ENCODE data around the gene ARMC6. TPM values are rescaled to one million over a fixed set of nuclear protein-coding genes. Genes with fewer than 3 reads are reported as not detected.

The ARMC6 gene
- total and polyA plus RNA-seq, 4 donors: 23.5 to 33.3 (median 32.2) TPM

DNA sequence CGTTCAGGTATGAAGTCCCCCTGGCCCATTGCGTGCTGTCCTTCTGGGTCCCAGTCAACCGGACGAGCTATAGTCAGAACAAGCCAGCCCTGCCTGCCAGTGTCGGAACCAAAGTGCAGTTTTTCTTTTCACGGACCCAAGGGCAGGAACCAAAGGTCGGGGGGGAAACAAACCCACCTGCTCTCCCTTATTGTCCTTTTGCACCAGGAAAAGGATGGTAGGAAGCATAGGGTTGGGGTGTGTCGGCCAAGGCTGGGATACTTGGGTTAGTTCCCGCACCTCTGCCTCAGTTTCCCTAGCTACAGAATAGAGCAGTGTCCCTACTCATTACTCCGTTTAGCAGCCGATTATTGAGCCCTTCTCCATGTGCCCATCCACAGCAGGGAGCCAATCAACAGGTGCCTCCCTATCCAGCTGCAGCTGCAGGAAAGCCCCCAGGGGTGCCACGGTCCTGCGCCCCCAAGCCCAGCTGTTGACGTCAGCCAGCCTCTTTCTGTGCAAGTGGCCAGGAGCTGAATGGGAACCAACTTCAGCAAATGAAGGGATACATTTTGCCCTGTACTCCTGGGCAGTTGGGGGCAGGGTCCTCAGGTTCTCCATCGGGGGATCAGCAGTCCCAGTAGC, 21.0 kb downstream of the ARMC6 start:
- 97 to 98% methylated on average over 15 of the region's 15 CpGs for WGBS, 2 donors
- ATAC-seq (ENCODE audit: insufficient read depth, low FRiP score) (no peak), DNase-seq (no peak)
- Histone ChIP-seq H3K9me3 (ENCODE audit: control insufficient read depth in 4 of 4, insufficient read depth in 3 of 4, low read length in 3 of 4) (no peaks in the 10 kb centered on the region), H3K9ac (ENCODE audit: insufficient read depth in 1 of 2, low read length in 2 of 2) (no peak overlapping the region), H3K4me3 (no peak overlapping the region), H3K4me1 (ENCODE audit: control insufficient read depth in 5 of 5, insufficient read depth in 5 of 5, low read length in 5 of 5) (no peaks in the 10 kb centered on the region), H3K27ac (ENCODE audit: low read depth in 1 of 2, low read length in 1 of 2) (no peak overlapping the region), H3K36me3 (ENCODE audit: control insufficient read depth in 4 of 4, insufficient read depth in 4 of 4, low read length in 4 of 4) (peaks cover 19 to 59% (median 35%) of the 10 kb centered on the region in 4 donors), H3K27me3 (ENCODE audit: control insufficient read depth in 3 of 3, insufficient read depth in 3 of 3, low read length in 2 of 3) (no peaks in the 10 kb centered on the region)
- TF ChIP-seq, protein P1, sequence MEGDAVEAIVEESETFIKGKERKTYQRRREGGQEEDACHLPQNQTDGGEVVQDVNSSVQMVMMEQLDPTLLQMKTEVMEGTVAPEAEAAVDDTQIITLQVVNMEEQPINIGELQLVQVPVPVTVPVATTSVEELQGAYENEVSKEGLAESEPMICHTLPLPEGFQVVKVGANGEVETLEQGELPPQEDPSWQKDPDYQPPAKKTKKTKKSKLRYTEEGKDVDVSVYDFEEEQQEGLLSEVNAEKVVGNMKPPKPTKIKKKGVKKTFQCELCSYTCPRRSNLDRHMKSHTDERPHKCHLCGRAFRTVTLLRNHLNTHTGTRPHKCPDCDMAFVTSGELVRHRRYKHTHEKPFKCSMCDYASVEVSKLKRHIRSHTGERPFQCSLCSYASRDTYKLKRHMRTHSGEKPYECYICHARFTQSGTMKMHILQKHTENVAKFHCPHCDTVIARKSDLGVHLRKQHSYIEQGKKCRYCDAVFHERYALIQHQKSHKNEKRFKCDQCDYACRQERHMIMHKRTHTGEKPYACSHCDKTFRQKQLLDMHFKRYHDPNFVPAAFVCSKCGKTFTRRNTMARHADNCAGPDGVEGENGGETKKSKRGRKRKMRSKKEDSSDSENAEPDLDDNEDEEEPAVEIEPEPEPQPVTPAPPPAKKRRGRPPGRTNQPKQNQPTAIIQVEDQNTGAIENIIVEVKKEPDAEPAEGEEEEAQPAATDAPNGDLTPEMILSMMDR (IDR thresholded peaks at IDR 0.05; ENCODE audit: control extremely low read depth, extremely low read depth): no peak

DNA sequence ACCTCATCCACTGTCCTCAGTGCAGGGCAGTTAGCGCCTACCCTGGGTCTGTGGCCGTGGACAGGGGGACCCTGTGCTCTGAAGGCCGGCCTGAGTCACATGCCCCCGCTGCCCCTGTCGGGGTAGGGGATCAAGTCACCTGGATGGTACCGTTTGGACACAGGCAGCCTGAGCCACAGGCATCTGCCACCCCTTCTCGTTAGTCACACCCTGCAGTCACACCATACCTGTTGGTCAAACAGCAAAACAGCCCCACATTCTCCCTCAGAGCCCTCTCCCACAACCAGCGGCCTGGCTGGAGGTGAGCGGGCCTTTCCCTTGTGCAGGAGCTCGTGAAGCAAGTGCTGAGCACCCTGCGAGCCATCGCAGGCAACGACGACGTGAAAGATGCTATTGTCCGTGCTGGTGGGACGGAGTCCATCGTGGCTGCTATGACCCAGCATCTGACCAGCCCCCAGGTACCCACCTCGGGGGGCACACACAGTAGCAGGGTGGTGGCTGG, 21.6 kb downstream of the ARMC6 start:
- DNase-seq (no peak), ATAC-seq (ENCODE audit: insufficient read depth, low FRiP score) (no peak)
- H3K27me3 ChIP-seq (ENCODE audit: control insufficient read depth in 3 of 3, insufficient read depth in 3 of 3, low read length in 2 of 3): no peaks in the 10 kb centered on the region
- peaks cover 19 to 59% (median 38%) of the 10 kb centered on the region in 4 donors for H3K36me3 ChIP-seq (ENCODE audit: control insufficient read depth in 4 of 4, insufficient read depth in 4 of 4, low read length in 4 of 4)
- H3K4me3 ChIP-seq: no peak overlapping the region
- WGBS, 2 donors: 96% methylated on average over 19 of the region's 19 CpGs
- no peaks in the 10 kb centered on the region for H3K9me3 ChIP-seq (ENCODE audit: control insufficient read depth in 4 of 4, insufficient read depth in 3 of 4, low read length in 3 of 4)
- no peak overlapping the region for H3K9ac ChIP-seq (ENCODE audit: insufficient read depth in 1 of 2, low read length in 2 of 2)
- H3K4me1 ChIP-seq (ENCODE audit: control insufficient read depth in 5 of 5, insufficient read depth in 5 of 5, low read length in 5 of 5): no peaks in the 10 kb centered on the region
- H3K27ac ChIP-seq (ENCODE audit: low read depth in 1 of 2, low read length in 1 of 2): no peak overlapping the region
- TF ChIP-seq, protein P1 (IDR thresholded peaks at IDR 0.05; ENCODE audit: control extremely low read depth, extremely low read depth): no peak

DNA sequence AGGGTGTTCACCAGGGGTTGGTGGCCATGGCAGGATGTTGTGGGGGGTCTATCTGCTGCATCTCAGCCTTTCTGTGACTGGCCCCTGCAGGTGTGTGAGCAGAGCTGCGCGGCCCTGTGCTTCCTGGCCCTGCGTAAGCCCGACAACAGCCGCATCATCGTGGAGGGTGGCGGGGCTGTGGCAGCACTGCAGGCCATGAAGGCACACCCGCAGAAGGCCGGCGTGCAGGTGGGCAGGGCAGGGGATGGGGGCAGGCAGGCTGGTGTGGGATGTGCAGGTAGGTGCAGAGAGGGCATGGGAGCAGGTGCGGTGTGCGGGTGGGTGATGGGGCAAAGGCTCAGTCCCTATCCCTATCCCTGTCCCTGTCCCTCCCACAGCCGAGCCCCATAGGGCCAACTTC, 22.3 kb downstream of the ARMC6 start:
- TF ChIP-seq, protein P1 (IDR thresholded peaks at IDR 0.05; ENCODE audit: control extremely low read depth, extremely low read depth): no peak
- Histone ChIP-seq H3K27ac (ENCODE audit: low read depth in 1 of 2, low read length in 1 of 2) (no peak overlapping the region), H3K27me3 (ENCODE audit: control insufficient read depth in 3 of 3, insufficient read depth in 3 of 3, low read length in 2 of 3) (no peaks in the 10 kb centered on the region), H3K9ac (ENCODE audit: insufficient read depth in 1 of 2, low read length in 2 of 2) (no peak overlapping the region), H3K4me3 (no peak overlapping the region), H3K36me3 (ENCODE audit: control insufficient read depth in 4 of 4, insufficient read depth in 4 of 4, low read length in 4 of 4) (peaks cover 19 to 61% (median 37%) of the 10 kb centered on the region in 4 donors), H3K4me1 (ENCODE audit: control insufficient read depth in 5 of 5, insufficient read depth in 5 of 5, low read length in 5 of 5) (no peaks in the 10 kb centered on the region), H3K9me3 (ENCODE audit: control insufficient read depth in 4 of 4, insufficient read depth in 3 of 4, low read length in 3 of 4) (no peaks in the 10 kb centered on the region)
- ATAC-seq (ENCODE audit: insufficient read depth, low FRiP score) (no peak), DNase-seq (no peak)
- WGBS, 2 donors: 96 to 97% methylated on average over 13 of the region's 13 CpGs

Measured in lung (tissue), 12 donors.